ENCODE data around the gene ANKRD44.
"Not testable (repeated sequence)": the region's sequence is repeated elsewhere in the genome, so short reads cannot be mapped to it uniquely, and the experiment has no call there.

ANKRD44 gene

DNA sequence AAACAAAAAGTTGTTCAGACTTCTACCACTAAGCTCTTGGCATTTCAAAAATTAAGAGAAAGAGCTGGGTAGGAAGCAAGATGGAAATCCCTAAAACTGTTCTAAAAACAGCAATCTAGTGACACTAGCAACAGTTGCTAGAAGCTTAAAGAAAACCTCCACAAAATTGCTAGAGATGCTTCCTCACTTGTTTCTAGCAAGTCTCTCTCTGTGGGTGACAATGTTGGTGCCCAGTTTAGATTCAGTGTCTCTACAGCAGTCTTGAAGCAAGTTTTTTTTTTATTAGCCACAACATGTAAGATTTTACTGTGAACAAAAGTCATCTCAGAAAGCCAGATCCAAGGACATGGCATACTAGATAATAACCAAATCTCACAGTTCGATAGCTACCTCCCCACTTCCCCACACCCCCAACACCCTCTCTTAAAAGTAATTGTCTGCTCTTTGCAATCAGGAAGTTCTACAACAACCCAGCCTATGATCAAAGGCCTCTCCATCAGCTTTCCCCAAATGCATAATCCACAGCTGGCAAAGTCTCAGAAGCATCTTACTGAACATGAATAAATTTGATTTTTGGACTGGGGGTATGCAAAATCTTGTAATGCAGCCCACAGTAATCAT, 70.0 kb downstream of the ANKRD44 start:
- no peak overlapping the region for H3K14ac ChIP-seq (ENCODE audit: low read length)
- H3K4me3 ChIP-seq (ENCODE audit: low read depth, low read length), result no peak overlapping the region
- no peak overlapping the region for H3K9ac ChIP-seq (ENCODE audit: low read length)
- no peak overlapping the region for H3K4me2 ChIP-seq (ENCODE audit: low read length)
- no peak overlapping the region for H2BK12ac ChIP-seq (ENCODE audit: low read length)
- no peak overlapping the region for H2BK120ac ChIP-seq (ENCODE audit: insufficient read depth, low read length, poor library complexity)
- no peak overlapping the region for H2AK5ac ChIP-seq (ENCODE audit: low read length)
- H2AFZ ChIP-seq (ENCODE audit: insufficient read depth, low read length, poor library complexity), result no peak overlapping the region
- H3K9me3 ChIP-seq (ENCODE audit: insufficient read depth, low read depth, low read length), result no peaks in the 10 kb centered on the region
- no peaks in the 10 kb centered on the region for H3K36me3 ChIP-seq (ENCODE audit: control insufficient read depth in 1 of 2, insufficient read depth in 2 of 2, low read length in 2 of 2)
- no peaks in the 10 kb centered on the region for H3K27me3 ChIP-seq (ENCODE audit: insufficient read depth, low read length)
- H3K79me1 ChIP-seq (ENCODE audit: low read length), result no peaks in the 10 kb centered on the region
- WGBS (ENCODE audit: extremely low coverage, insufficient coverage, insufficient read length), result no CpG with 5 or more reads among the region's 1 CpG
- no peak overlapping the region for H2BK5ac ChIP-seq (ENCODE audit: low read depth, low read length, poor library complexity)
- H4K12ac ChIP-seq (ENCODE audit: low read depth, low read length), result no peak overlapping the region
- H3K4ac ChIP-seq (ENCODE audit: low read depth, low read length), result no peak overlapping the region
- H3K18ac ChIP-seq (ENCODE audit: low read length), result no peak overlapping the region
- H3K23ac ChIP-seq (ENCODE audit: low read length), result no peak overlapping the region
- no peak overlapping the region for H3K27ac ChIP-seq (ENCODE audit: low read depth, low read length)
- no peak for DNase-seq
- H4K91ac ChIP-seq (ENCODE audit: low read depth, low read length), result no peak overlapping the region
- H3K79me2 ChIP-seq (ENCODE audit: control insufficient read depth, insufficient read depth, low read length, poor library complexity), result no peaks in the 10 kb centered on the region
- no peak overlapping the region for H4K8ac ChIP-seq (ENCODE audit: low read depth, low read length)
- peaks cover 0 to 3% of the 10 kb centered on the region in 2 experiments for H3K4me1 ChIP-seq (ENCODE audit: control insufficient read depth in 1 of 2, insufficient read depth in 2 of 2, low read length in 2 of 2)

DNA sequence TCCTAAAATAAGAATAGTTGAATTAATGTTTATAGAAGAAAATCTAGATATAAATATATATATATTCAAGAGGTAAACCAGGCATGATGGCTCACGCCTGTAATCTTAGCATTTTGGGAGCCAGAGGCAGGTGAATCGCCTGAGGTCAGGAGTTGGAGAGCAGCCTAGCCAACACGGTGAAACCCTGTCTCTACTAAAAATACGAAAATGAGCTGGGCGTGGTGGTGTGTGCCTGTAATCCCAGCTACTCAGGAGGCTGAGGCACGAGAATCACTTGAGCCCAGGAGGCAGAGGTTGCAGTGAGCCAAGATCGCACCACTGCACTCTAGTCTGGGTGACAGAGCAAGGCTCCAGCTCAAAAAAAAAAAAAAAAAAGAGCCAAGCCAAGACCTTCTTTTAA, 70.6 kb downstream of the ANKRD44 start:
- not testable (repeated sequence) for H3K9me3 ChIP-seq (ENCODE audit: insufficient read depth, low read depth, low read length); H3K14ac ChIP-seq (ENCODE audit: low read length); H4K8ac ChIP-seq (ENCODE audit: low read depth, low read length); H3K79me2 ChIP-seq (ENCODE audit: control insufficient read depth, insufficient read depth, low read length, poor library complexity); H2BK12ac ChIP-seq (ENCODE audit: low read length); H3K9ac ChIP-seq (ENCODE audit: low read length); H3K36me3 ChIP-seq (ENCODE audit: control insufficient read depth in 1 of 2, insufficient read depth in 2 of 2, low read length in 2 of 2); H2BK120ac ChIP-seq (ENCODE audit: insufficient read depth, low read length, poor library complexity); H3K27ac ChIP-seq (ENCODE audit: low read depth, low read length); DNase-seq; H4K91ac ChIP-seq (ENCODE audit: low read depth, low read length); H2BK5ac ChIP-seq (ENCODE audit: low read depth, low read length, poor library complexity); H3K4ac ChIP-seq (ENCODE audit: low read depth, low read length); H4K12ac ChIP-seq (ENCODE audit: low read depth, low read length); H2AFZ ChIP-seq (ENCODE audit: insufficient read depth, low read length, poor library complexity); H3K79me1 ChIP-seq (ENCODE audit: low read length); H3K23ac ChIP-seq (ENCODE audit: low read length); H3K4me3 ChIP-seq (ENCODE audit: low read depth, low read length); H3K4me2 ChIP-seq (ENCODE audit: low read length); H3K4me1 ChIP-seq (ENCODE audit: control insufficient read depth in 1 of 2, insufficient read depth in 2 of 2, low read length in 2 of 2); H2AK5ac ChIP-seq (ENCODE audit: low read length); H3K18ac ChIP-seq (ENCODE audit: low read length); H3K27me3 ChIP-seq (ENCODE audit: insufficient read depth, low read length)
- no CpG with 5 or more reads among the region's 7 CpGs for WGBS (ENCODE audit: extremely low coverage, insufficient coverage, insufficient read length)

DNA sequence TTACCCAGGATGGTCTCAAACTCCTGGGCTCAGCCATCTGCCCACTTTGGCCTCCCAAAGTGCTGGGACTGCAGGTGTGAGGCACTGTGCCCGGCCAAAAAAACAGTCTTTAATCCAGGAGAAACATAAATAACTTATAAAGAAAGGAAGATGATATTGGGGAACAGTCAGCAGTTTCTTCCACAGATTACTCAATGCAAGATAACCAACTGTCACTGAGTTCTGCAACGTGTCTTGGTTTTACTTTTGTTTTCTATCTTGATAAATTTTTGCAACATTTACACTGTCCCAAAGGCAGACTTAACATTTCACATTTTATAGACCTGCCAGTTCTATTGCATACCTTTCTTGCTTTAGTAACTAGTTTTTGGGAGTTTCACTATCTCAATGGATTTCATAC, 71.1 kb downstream of the ANKRD44 start:
- no peak overlapping the region for H2AK5ac ChIP-seq (ENCODE audit: low read length)
- H3K4me2 ChIP-seq (ENCODE audit: low read length), result no peak overlapping the region
- H2AFZ ChIP-seq (ENCODE audit: insufficient read depth, low read length, poor library complexity), result no peak overlapping the region
- no peak overlapping the region for H2BK120ac ChIP-seq (ENCODE audit: insufficient read depth, low read length, poor library complexity)
- H3K36me3 ChIP-seq (ENCODE audit: control insufficient read depth in 1 of 2, insufficient read depth in 2 of 2, low read length in 2 of 2), result no peaks in the 10 kb centered on the region
- H2BK12ac ChIP-seq (ENCODE audit: low read length), result no peak overlapping the region
- no peak overlapping the region for H4K91ac ChIP-seq (ENCODE audit: low read depth, low read length)
- no peak overlapping the region for H3K9ac ChIP-seq (ENCODE audit: low read length)
- H3K18ac ChIP-seq (ENCODE audit: low read length), result no peak overlapping the region
- no peaks in the 10 kb centered on the region for H3K79me2 ChIP-seq (ENCODE audit: control insufficient read depth, insufficient read depth, low read length, poor library complexity)
- no peak overlapping the region for H4K12ac ChIP-seq (ENCODE audit: low read depth, low read length)
- no peak overlapping the region for H3K4me3 ChIP-seq (ENCODE audit: low read depth, low read length)
- H2BK5ac ChIP-seq (ENCODE audit: low read depth, low read length, poor library complexity), result no peak overlapping the region
- H3K14ac ChIP-seq (ENCODE audit: low read length), result no peak overlapping the region
- no peak overlapping the region for H4K8ac ChIP-seq (ENCODE audit: low read depth, low read length)
- no peak overlapping the region for H3K4ac ChIP-seq (ENCODE audit: low read depth, low read length)
- no peak overlapping the region for H3K27ac ChIP-seq (ENCODE audit: low read depth, low read length)
- WGBS (ENCODE audit: extremely low coverage, insufficient coverage, insufficient read length), result no CpG with 5 or more reads among the region's 2 CpGs
- peaks cover 0 to 3% of the 10 kb centered on the region in 2 experiments for H3K4me1 ChIP-seq (ENCODE audit: control insufficient read depth in 1 of 2, insufficient read depth in 2 of 2, low read length in 2 of 2)
- no peaks in the 10 kb centered on the region for H3K79me1 ChIP-seq (ENCODE audit: low read length)
- no peak for DNase-seq
- no peaks in the 10 kb centered on the region for H3K27me3 ChIP-seq (ENCODE audit: insufficient read depth, low read length)
- no peaks in the 10 kb centered on the region for H3K9me3 ChIP-seq (ENCODE audit: insufficient read depth, low read depth, low read length)
- no peak overlapping the region for H3K23ac ChIP-seq (ENCODE audit: low read length)

DNA sequence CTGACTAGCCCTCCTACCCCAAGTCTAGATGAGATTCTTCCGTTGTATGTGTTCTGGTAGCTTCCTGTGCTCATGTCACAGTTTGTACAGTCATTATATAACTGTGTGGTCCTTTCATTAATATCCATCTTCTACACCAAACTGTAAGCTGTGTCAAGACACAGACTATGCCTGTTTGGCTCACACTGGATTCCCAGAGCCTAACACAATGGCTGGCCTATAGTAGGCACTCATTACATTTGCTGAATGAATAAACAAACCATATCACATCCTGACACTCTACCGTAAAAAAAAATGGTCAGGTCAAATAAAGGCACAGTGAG, 72.6 kb downstream of the ANKRD44 start:
- Histone ChIP-seq H3K4me2 (ENCODE audit: low read length) (no peak overlapping the region), H3K36me3 (ENCODE audit: control insufficient read depth in 1 of 2, insufficient read depth in 2 of 2, low read length in 2 of 2) (no peaks in the 10 kb centered on the region), H2BK5ac (ENCODE audit: low read depth, low read length, poor library complexity) (no peak overlapping the region), H3K23ac (ENCODE audit: low read length) (no peak overlapping the region), H3K4me3 (ENCODE audit: low read depth, low read length) (no peak overlapping the region), H2BK120ac (ENCODE audit: insufficient read depth, low read length, poor library complexity) (no peak overlapping the region), H3K79me1 (ENCODE audit: low read length) (no peaks in the 10 kb centered on the region), H3K9ac (ENCODE audit: low read length) (no peak overlapping the region), H4K8ac (ENCODE audit: low read depth, low read length) (no peak overlapping the region), H3K4ac (ENCODE audit: low read depth, low read length) (no peak overlapping the region), H2BK12ac (ENCODE audit: low read length) (no peak overlapping the region), H3K14ac (ENCODE audit: low read length) (no peak overlapping the region), H3K4me1 (ENCODE audit: control insufficient read depth in 1 of 2, insufficient read depth in 2 of 2, low read length in 2 of 2) (peaks cover 0 to 3% of the 10 kb centered on the region in 2 experiments), H3K79me2 (ENCODE audit: control insufficient read depth, insufficient read depth, low read length, poor library complexity) (no peaks in the 10 kb centered on the region), H2AK5ac (ENCODE audit: low read length) (no peak overlapping the region), H4K91ac (ENCODE audit: low read depth, low read length) (no peak overlapping the region), H3K27me3 (ENCODE audit: insufficient read depth, low read length) (no peaks in the 10 kb centered on the region), H3K18ac (ENCODE audit: low read length) (no peak overlapping the region), H3K9me3 (ENCODE audit: insufficient read depth, low read depth, low read length) (no peaks in the 10 kb centered on the region), H3K27ac (ENCODE audit: low read depth, low read length) (no peak overlapping the region), H4K12ac (ENCODE audit: low read depth, low read length) (no peak overlapping the region), H2AFZ (ENCODE audit: insufficient read depth, low read length, poor library complexity) (no peak overlapping the region)
- no peak for DNase-seq
- WGBS (ENCODE audit: extremely low coverage, insufficient coverage, insufficient read length), result no CpG with 5 or more reads among the region's 2 CpGs

Measured in trophoblast cell (in vitro differentiated cells and primary cell).